Measurements from ENCODE around the gene NDUFA8. TPM values are rescaled to one million over a fixed set of nuclear protein-coding genes. Genes with fewer than 3 reads are reported as not detected.

Gene NDUFA8
- total RNA-seq, 1 experiment from 2014 or later, result 60.7 TPM

DNA sequence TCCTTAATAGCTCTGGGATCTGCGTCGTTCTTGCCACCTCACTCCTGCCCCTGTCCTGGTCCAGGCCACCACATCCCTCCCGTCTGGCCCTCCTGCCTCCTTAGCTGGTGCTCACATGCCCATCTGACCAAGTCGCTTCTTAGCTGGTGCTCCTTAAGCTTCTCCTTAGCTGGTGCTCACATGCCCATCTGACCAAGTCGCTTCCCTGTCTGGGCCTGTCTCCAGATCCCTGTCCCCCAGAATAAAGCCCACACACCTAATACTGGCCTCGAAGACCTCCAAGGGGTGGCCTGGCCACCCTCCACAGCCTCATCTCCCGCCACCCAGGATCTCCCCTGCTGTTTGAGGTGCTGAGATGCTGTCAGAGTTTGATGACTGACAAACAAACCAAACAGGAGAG, 35.1 kb downstream of the NDUFA8 start:
- Mint-ChIP-seq H3K27ac (no peak overlapping the region), H3K9me3 (no peaks in the 10 kb centered on the region)

More for the DNA sequence above, 35.1 kb downstream of the NDUFA8 start:
- H3K79me1 ChIP-seq (ENCODE audit: insufficient read depth, low read depth, low read length, poor library complexity, severe bottlenecking), result no peaks in the 10 kb centered on the region
- no peak overlapping the region for H2AFZ ChIP-seq (ENCODE audit: low read length)
- H3K23me2 ChIP-seq (ENCODE audit: insufficient read length, low read depth, low read length, poor library complexity, severe bottlenecking), result peaks cover 9% of the 10 kb centered on the region
- no peak overlapping the region for H4K91ac ChIP-seq (ENCODE audit: insufficient read length, low read depth, low read length)
- H3K4me1 ChIP-seq (ENCODE audit: insufficient read depth, low read length), result no peaks in the 10 kb centered on the region
- H3K27ac ChIP-seq (ENCODE audit: insufficient read length, low read depth, low read length), result no peak overlapping the region
- no peak overlapping the region for H2BK120ac ChIP-seq (ENCODE audit: low read depth, low read length, poor library complexity, severe bottlenecking)
- no CpG with 5 or more reads among the region's 7 CpGs for WGBS (ENCODE audit: extremely low coverage, insufficient read length, low lambda C conversion rate)
- H3K4ac ChIP-seq (ENCODE audit: low read depth, low read length), result no peak overlapping the region
- H2BK5ac ChIP-seq (ENCODE audit: insufficient read length, low read length), result no peak overlapping the region
- no peaks in the 10 kb centered on the region for H4K20me1 ChIP-seq (ENCODE audit: control insufficient read depth, insufficient read depth, insufficient read length)
- H2BK12ac ChIP-seq (ENCODE audit: insufficient read length, low read depth, low read length), result no peak overlapping the region
- H3K4me2 ChIP-seq (ENCODE audit: insufficient read depth, insufficient read length, low read length), result no peak overlapping the region
- no peak overlapping the region for H3K23ac ChIP-seq (ENCODE audit: insufficient read length, low read depth, low read length)
- Mint-ChIP-seq H3K4me3 (no peak overlapping the region), H3K4me1 (peaks cover 21 to 22% of the 10 kb centered on the region in 2 experiments), H3K36me3 (ENCODE audit: insufficient read depth in 1 of 3, low read depth in 3 of 3) (no peaks in the 10 kb centered on the region), H3K27me3 (ENCODE audit: low read depth) (peaks cover 37% of the 10 kb centered on the region)
- no peak for DNase-seq
- no peak overlapping the region for H3K56ac ChIP-seq (ENCODE audit: insufficient read length, low read depth, low read length)
- TF ChIP-seq, protein P1, sequence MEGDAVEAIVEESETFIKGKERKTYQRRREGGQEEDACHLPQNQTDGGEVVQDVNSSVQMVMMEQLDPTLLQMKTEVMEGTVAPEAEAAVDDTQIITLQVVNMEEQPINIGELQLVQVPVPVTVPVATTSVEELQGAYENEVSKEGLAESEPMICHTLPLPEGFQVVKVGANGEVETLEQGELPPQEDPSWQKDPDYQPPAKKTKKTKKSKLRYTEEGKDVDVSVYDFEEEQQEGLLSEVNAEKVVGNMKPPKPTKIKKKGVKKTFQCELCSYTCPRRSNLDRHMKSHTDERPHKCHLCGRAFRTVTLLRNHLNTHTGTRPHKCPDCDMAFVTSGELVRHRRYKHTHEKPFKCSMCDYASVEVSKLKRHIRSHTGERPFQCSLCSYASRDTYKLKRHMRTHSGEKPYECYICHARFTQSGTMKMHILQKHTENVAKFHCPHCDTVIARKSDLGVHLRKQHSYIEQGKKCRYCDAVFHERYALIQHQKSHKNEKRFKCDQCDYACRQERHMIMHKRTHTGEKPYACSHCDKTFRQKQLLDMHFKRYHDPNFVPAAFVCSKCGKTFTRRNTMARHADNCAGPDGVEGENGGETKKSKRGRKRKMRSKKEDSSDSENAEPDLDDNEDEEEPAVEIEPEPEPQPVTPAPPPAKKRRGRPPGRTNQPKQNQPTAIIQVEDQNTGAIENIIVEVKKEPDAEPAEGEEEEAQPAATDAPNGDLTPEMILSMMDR (conservative IDR thresholded peaks at IDR 0.05), result no peak
- H3K9ac ChIP-seq (ENCODE audit: extremely low read depth, insufficient read length, low read length), result no peak overlapping the region
- no peak overlapping the region for H4K5ac ChIP-seq (ENCODE audit: insufficient read length, low read depth, low read length)
- no peak overlapping the region for H3K18ac ChIP-seq (ENCODE audit: insufficient read length, low read depth, low read length)
- no peak overlapping the region for H2BK15ac ChIP-seq (ENCODE audit: low read depth, low read length)
- no peaks in the 10 kb centered on the region for H3K79me2 ChIP-seq (ENCODE audit: insufficient read depth, low read length)
- no peak overlapping the region for H3T11ph ChIP-seq (ENCODE audit: low read length)
- H4K8ac ChIP-seq (replicated peaks; ENCODE audit: insufficient read length, low read depth, low read length), result no peak overlapping the region
- no peak overlapping the region for H2AK5ac ChIP-seq (ENCODE audit: insufficient read length, low read length)
- no peak overlapping the region for H2BK20ac ChIP-seq (ENCODE audit: low read depth, low read length, poor library complexity, severe bottlenecking)
- peaks cover 3% of the 10 kb centered on the region; the same call in 1 of the 2 replicates for H3K27me3 ChIP-seq (ENCODE audit: insufficient read depth, low read length)
- H3K14ac ChIP-seq (ENCODE audit: insufficient read depth, low read length), result no peak overlapping the region
- H3K9me3 ChIP-seq (ENCODE audit: control insufficient read depth, low read depth, low read length), result no peaks in the 10 kb centered on the region

Measured in H9 (cell line).